ENCODE results near the gene DNMBP.

GRCh38 chr10:99916776-99917175, 93.0 kb downstream of the DNMBP start:
- TF ChIP-seq POLR2AphosphoS5 (IDR thresholded peaks at IDR 0.05; ENCODE audit: low read depth, low read length), result no peak
- no peak for TF ChIP-seq REST (IDR thresholded peaks at IDR 0.05; ENCODE audit: insufficient read depth in 1 of 2, low read depth in 2 of 2, low read length in 2 of 2)
- TF ChIP-seq FOXP2 (optimal IDR thresholded peaks at IDR 0.05; ENCODE audit: borderline replicate concordance, extremely low read depth, extremely low read length, insufficient read depth), result no peak

Data from PFSK-1 (cell line).